Gastrocnemius medialis (tissue), 4 donors: ENCODE measurements around the gene CLCN2. TPM values are rescaled to one million over a fixed set of nuclear protein-coding genes. Genes with fewer than 3 reads are reported as not detected.
A peak's percentile ranks its signal among the peaks of the same experiment; 100 is the strongest.

Source experiments
- ATAC-seq, 2 donors: fragments of 150-250 bp; one replicate each; pipeline ENCODE4 v1.9.1; 2016
- DNase-seq, 2 donors: peaks; one replicate each; pipeline ENCODE4 v3.0.0-alpha.2; 2019
- H3K27ac ChIP-seq, 4 donors: fragments of 200-600 bp; sonication (generic); 1 replicate in 1 of 4; 2 replicates in 3 of 4; pipeline ENCODE4 v1.5.1; 2016 to 2018; ENCODE audit warnings: mild to moderate bottlenecking in 2 of 4, moderate library complexity in 1 of 4
- H3K27me3 ChIP-seq, 3 donors: fragments of 200-600 bp; sonication (generic) in 2 of 3; 1 replicate in 1 of 3; 2 replicates in 2 of 3; pipeline versions ENCODE4 v1.5.1 to v1.6.0; 2016 to 2019; ENCODE audit warnings: mild to moderate bottlenecking in 1 of 3, moderate library complexity in 1 of 3
- H3K36me3 ChIP-seq, 2 donors: fragments of 200-600 bp; sonication (generic) in 1 of 2; one replicate each; pipeline ENCODE4 v1.5.1; 2017 to 2018
- H3K4me1 ChIP-seq, 2 donors: fragments of 200-600 bp; sonication (generic) in 1 of 2; one replicate each; pipeline ENCODE4 v1.5.1; 2016 to 2017; ENCODE audit warnings: mild to moderate bottlenecking in 2 of 2
- H3K4me3 ChIP-seq, 4 donors: fragments of 200-600 bp; sonication (generic) in 3 of 4; 1 replicate in 1 of 4; 2 replicates in 3 of 4; pipeline ENCODE4 v1.5.1; 2016 to 2019; ENCODE audit warnings: mild to moderate bottlenecking in 2 of 4
- H3K9me3 ChIP-seq, 3 donors: fragments of 200-600 bp; sonication (generic) in 2 of 3; 1 replicate in 1 of 3; 2 replicates in 2 of 3; pipeline ENCODE4 v1.5.1; 2016 to 2019
- POLR2A ChIP-seq, 2 donors: fragments of 450-650 bp; IDR thresholded peaks; one replicate each; pipeline ENCODE4 v1.6.1; 2017; ENCODE audit warnings: antibody characterized with exemption in 2 of 2, mild to moderate bottlenecking in 2 of 2, moderate library complexity in 2 of 2
- in situ Hi-C, 4 donors: fragments of 200-750 bp; cut with MboI; loops; one replicate each; pipeline versions ENCODE4 v1.15.0 to v1.8.0; 2017; ENCODE audit warnings: low sequenced_read_pairs in 4 of 4
- intact Hi-C: fragments of 100-400 bp; cut with DNase I; formaldehyde crosslinking; loops from one replicate; pipeline ENCODE4 v1.15.1; 2023; ENCODE audit warnings: low total_unique reads
- total RNA-seq, 4 donors: library from RNA; depleted of rRNA; stranded (reverse); fragments of >200 nt; gene quantifications; one replicate each; pipeline versions ENCODE4 v1.1.0 to v1.2.3, GENCODE V29; 2016
- TF ChIP-seq, protein P1 (sequence below), 5 experiments: fragments of 450-650 bp in 3 of 5; fragments of 200-600 bp in 2 of 5; sonication (generic) in 2 of 5; IDR thresholded peaks in 4 of 5; conservative IDR thresholded peaks in 1 of 5; 1 replicate in 4 of 5; 2 replicates in 1 of 5; pipeline ENCODE4 v1.5.1; 2016 to 2019; ENCODE audit warnings: antibody characterized with exemption in 5 of 5, mild to moderate bottlenecking in 3 of 5, moderate library complexity in 3 of 5

CLCN2 gene
- total RNA-seq, 4 donors from 2014 or later: 0.62 to 1.2 (median 0.92) TPM

- intact Hi-C loops (no loop called here), in situ Hi-C loops (loop anchor here in 3 of 4 donors (25.0 kb wide), 3 partner anchors 405 to 455 kb away; partner anchors contain the start of gene VPS8 (in 1 of the 3))
- peaks cover 4 to 12% of the 10 kb centered on the region in 2 donors for H3K4me1 ChIP-seq
- H3K9me3 ChIP-seq: no peaks in the 10 kb centered on the region
- H3K36me3 ChIP-seq: no peaks in the 10 kb centered on the region
- no peaks in the 10 kb centered on the region for H3K27me3 ChIP-seq
- ATAC-seq: no peak
- H3K27ac ChIP-seq: no peak overlapping the region
- TF ChIP-seq, protein P1, sequence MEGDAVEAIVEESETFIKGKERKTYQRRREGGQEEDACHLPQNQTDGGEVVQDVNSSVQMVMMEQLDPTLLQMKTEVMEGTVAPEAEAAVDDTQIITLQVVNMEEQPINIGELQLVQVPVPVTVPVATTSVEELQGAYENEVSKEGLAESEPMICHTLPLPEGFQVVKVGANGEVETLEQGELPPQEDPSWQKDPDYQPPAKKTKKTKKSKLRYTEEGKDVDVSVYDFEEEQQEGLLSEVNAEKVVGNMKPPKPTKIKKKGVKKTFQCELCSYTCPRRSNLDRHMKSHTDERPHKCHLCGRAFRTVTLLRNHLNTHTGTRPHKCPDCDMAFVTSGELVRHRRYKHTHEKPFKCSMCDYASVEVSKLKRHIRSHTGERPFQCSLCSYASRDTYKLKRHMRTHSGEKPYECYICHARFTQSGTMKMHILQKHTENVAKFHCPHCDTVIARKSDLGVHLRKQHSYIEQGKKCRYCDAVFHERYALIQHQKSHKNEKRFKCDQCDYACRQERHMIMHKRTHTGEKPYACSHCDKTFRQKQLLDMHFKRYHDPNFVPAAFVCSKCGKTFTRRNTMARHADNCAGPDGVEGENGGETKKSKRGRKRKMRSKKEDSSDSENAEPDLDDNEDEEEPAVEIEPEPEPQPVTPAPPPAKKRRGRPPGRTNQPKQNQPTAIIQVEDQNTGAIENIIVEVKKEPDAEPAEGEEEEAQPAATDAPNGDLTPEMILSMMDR (IDR thresholded peaks at IDR 0.05 in 4 of 5, conservative IDR thresholded peaks at IDR 0.05 in 1 of 5): no peak
- TF ChIP-seq POLR2A (IDR thresholded peaks at IDR 0.05): no peak
- no peak overlapping the region for H3K4me3 ChIP-seq
- no peak for DNase-seq
Measured at GRCh38 chr3:184357248-184358123, 3.9 kb downstream of the CLCN2 start.

- Histone ChIP-seq H3K4me1 (peaks cover 0 to 1% of the 10 kb centered on the region in 2 donors), H3K27me3 (no peaks in the 10 kb centered on the region), H3K9me3 (no peaks in the 10 kb centered on the region), H3K36me3 (no peaks in the 10 kb centered on the region), H3K4me3 (no peak overlapping the region), H3K27ac (no peak overlapping the region)
- ATAC-seq: no peak
- in situ Hi-C loops: loop anchor here in 3 of 4 donors (25.0 kb wide), 3 partner anchors 407 to 457 kb away; partner anchors contain the start of gene VPS8 (in 1 of the 3)
- DNase-seq: no peak
- no peak for TF ChIP-seq POLR2A (IDR thresholded peaks at IDR 0.05)
- TF ChIP-seq, protein P1 (IDR thresholded peaks at IDR 0.05 in 4 of 5, conservative IDR thresholded peaks at IDR 0.05 in 1 of 5): no peak
- intact Hi-C loops: no loop called here
Measured at GRCh38 chr3:184355261-184356040, 6.0 kb downstream of the CLCN2 start.

DNA sequence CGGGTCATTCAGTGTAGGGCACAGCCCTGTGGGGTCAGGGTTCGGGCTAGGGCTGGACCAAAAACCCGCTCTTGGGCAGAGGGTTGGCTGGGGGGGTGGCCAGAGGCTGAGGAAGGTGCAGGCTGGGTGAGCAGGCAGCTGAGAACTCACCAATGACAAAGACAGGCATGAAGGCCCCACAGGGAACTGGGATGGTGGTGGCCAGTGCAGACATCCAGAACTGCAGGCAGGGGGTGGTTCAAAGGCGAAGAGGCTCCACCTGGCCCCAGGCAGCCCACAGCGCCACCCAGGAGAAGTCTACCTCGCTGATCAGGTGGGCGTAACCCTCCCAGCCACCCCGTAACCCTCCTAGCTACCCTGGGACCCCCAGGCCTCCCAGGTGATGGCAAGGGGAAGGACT lies 6.7 kb downstream of the CLCN2 start:
- no peaks in the 10 kb centered on the region for H3K36me3 ChIP-seq
- no peak for ATAC-seq
- H3K4me1 ChIP-seq: no peaks in the 10 kb centered on the region
- no peak overlapping the region for H3K4me3 ChIP-seq
- no peaks in the 10 kb centered on the region for H3K9me3 ChIP-seq
- intact Hi-C loops (no loop called here), in situ Hi-C loops (loop anchor here in 3 of 4 donors (25.0 kb wide), 3 partner anchors 408 to 458 kb away; partner anchors contain the start of gene VPS8 (in 1 of the 3))
- no peak overlapping the region for H3K27ac ChIP-seq
- no peak for DNase-seq
- H3K27me3 ChIP-seq: no peaks in the 10 kb centered on the region
- TF ChIP-seq, protein P1 (IDR thresholded peaks at IDR 0.05 in 4 of 5, conservative IDR thresholded peaks at IDR 0.05 in 1 of 5): no peak
- no peak for TF ChIP-seq POLR2A (IDR thresholded peaks at IDR 0.05)

DNA sequence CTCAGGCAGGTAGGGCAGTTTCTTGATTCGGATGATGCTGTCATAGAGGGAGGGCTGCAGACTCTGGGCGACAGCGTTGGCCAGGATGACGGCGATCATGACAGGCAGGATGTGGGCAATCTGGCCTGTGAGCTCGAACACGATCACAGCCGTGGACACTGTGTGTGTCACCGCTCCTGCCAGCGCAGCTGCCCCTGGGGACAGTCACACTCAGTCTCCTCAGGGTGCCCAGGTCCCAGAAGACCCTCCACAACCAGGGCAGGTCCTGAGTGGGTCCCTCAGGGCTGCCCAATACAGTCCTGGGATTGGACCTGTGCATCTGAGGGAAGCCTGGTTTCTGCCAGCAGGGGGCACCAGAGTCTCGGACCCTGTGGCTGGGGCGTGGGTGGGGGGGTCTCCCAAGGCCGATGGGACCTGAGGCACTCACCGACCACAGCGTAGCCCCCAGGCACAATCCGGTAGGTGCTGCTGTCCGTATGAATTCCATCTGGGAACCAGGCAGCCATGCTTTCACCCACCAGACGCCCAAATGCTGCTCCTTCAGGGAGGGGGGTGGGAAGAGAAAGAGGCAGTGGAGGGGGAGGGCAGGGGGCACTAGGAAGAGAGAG lies 7.2 kb downstream of the CLCN2 start:
- H3K27ac ChIP-seq: no peak overlapping the region
- no peaks in the 10 kb centered on the region for H3K9me3 ChIP-seq
- intact Hi-C loops (no loop called here), in situ Hi-C loops (loop anchor here in 3 of 4 donors (25.0 kb wide), 3 partner anchors 408 to 458 kb away; partner anchors contain the start of gene VPS8 (in 1 of the 3))
- H3K4me3 ChIP-seq: no peak overlapping the region
- H3K27me3 ChIP-seq: no peaks in the 10 kb centered on the region
- ATAC-seq (peak in 1 of 2 donors; percentile 27), DNase-seq (no peak)
- no peaks in the 10 kb centered on the region for H3K36me3 ChIP-seq
- no peaks in the 10 kb centered on the region for H3K4me1 ChIP-seq
- TF ChIP-seq, protein P1 (IDR thresholded peaks at IDR 0.05 in 4 of 5, conservative IDR thresholded peaks at IDR 0.05 in 1 of 5): peak; percentile 49 to 81 (median 61)
- TF ChIP-seq POLR2A (IDR thresholded peaks at IDR 0.05): no peak
